Activated T-helper 1 cell treated with anti-CD3 and anti-CD28 coated beads, Interleukin-12 subunit alpha, Interleukin-12 subunit beta, Interleukin-2, Interleukin-4 antibody, amounts not matched to agents 30 ng/mL and 10 ng/mL and 1 ng/mL, durations not matched to agents 14 hours and 24 hours and 36 hours (primary cell): ENCODE results near the gene STAT5A. TPM values are rescaled to one million over a fixed set of nuclear protein-coding genes. Genes with fewer than 3 reads are reported as not detected.
"Not testable (repeated sequence)": the region's sequence is repeated elsewhere in the genome, so short reads cannot be mapped to it uniquely, and the experiment has no call there.

Source experiments
- DNase-seq: peaks from one replicate; pipeline ENCODE4 v3.0.0; 2021; ENCODE audit warnings: low spot score
- H3K27ac Mint-ChIP-seq: one replicate; pipeline ENCODE4 v1.8.0; 2021; ENCODE audit warnings: mild to moderate bottlenecking, mixed read lengths
- H3K27me3 Mint-ChIP-seq: one replicate; pipeline ENCODE4 v1.8.0; 2022; ENCODE audit warnings: mild to moderate bottlenecking, moderate library complexity, mixed read lengths; ENCODE audit not compliant: insufficient read depth
- H3K36me3 Mint-ChIP-seq: one replicate; pipeline ENCODE4 v1.8.0; 2021; ENCODE audit warnings: low read depth, mixed read lengths
- H3K4me1 Mint-ChIP-seq: one replicate; pipeline ENCODE4 v1.8.0; 2021; ENCODE audit warnings: low read depth, mixed read lengths
- H3K4me3 Mint-ChIP-seq: one replicate; pipeline ENCODE4 v1.8.0; 2021; ENCODE audit warnings: mild to moderate bottlenecking, moderate library complexity, mixed read lengths
- H3K9me3 Mint-ChIP-seq: one replicate; pipeline ENCODE4 v1.8.0; 2021; ENCODE audit warnings: mixed read lengths
- intact Hi-C: fragments of 100-400 bp; cut with micrococcal nuclease; formaldehyde crosslinking; loops from one replicate; pipeline ENCODE4 v1.15.1; 2024
- total RNA-seq: library from RNA; stranded (reverse); gene quantifications from 2 replicates; pipeline ENCODE4 v1.2.3, GENCODE V29; 2022

STAT5A gene
- total RNA-seq, 1 donor from 2014 or later, result 381 TPM

GRCh38 chr17:42251115-42251514, 37.2 kb upstream of the STAT5A start:
- Mint-ChIP-seq H3K27me3 (no peaks in the 10 kb centered on the region), H3K27ac (peak overlapping the region; percentile 99), H3K9me3 (no peaks in the 10 kb centered on the region), H3K4me1 (peaks cover 68% of the 10 kb centered on the region), H3K4me3 (no peak overlapping the region), H3K36me3 (peaks cover 20% of the 10 kb centered on the region)
- intact Hi-C loops, result loop anchor here (2.0 kb wide), 1 partner anchor 86 kb away; no protein-coding TSS in a partner anchor
- no peak for DNase-seq

GRCh38 chr17:42252597-42253550, 35.4 kb upstream of the STAT5A start:
- Mint-ChIP-seq H3K4me3 (no peak overlapping the region), H3K9me3 (no peaks in the 10 kb centered on the region), H3K4me1 (peaks cover 56% of the 10 kb centered on the region), H3K27me3 (no peaks in the 10 kb centered on the region), H3K36me3 (peaks cover 12% of the 10 kb centered on the region), H3K27ac (peak overlapping the region; percentile 83)
- no peak for DNase-seq
- intact Hi-C loops, result no loop called here

GRCh38 chr17:42253578-42253977, 34.7 kb upstream of the STAT5A start:
- H3K4me1 Mint-ChIP-seq, result peaks cover 49% of the 10 kb centered on the region
- peaks cover 10% of the 10 kb centered on the region for H3K36me3 Mint-ChIP-seq
- H3K27me3 Mint-ChIP-seq, result no peaks in the 10 kb centered on the region
- no peak overlapping the region for H3K4me3 Mint-ChIP-seq
- H3K9me3 Mint-ChIP-seq, result no peaks in the 10 kb centered on the region
- H3K27ac Mint-ChIP-seq, result peak overlapping the region; percentile 83
- intact Hi-C loops, result no loop called here
- DNase-seq, result no peak

- Mint-ChIP-seq H3K36me3 (peaks cover 6% of the 10 kb centered on the region), H3K4me1 (peaks cover 35% of the 10 kb centered on the region), H3K4me3 (no peak overlapping the region), H3K27ac (peak overlapping the region; percentile 21), H3K27me3 (no peaks in the 10 kb centered on the region), H3K9me3 (no peaks in the 10 kb centered on the region)
- intact Hi-C loops, result no loop called here
- no peak for DNase-seq
These were observed 32.9 kb upstream of the STAT5A start for GRCh38 chr17:42255445-42255844.

- no peak overlapping the region for H3K4me3 Mint-ChIP-seq
- H3K27ac Mint-ChIP-seq, result no peak overlapping the region
- H3K4me1 Mint-ChIP-seq, result peaks cover 10% of the 10 kb centered on the region
- H3K36me3 Mint-ChIP-seq, result peaks cover 6% of the 10 kb centered on the region
- no peaks in the 10 kb centered on the region for H3K9me3 Mint-ChIP-seq
- DNase-seq, result no peak
- intact Hi-C loops, result no loop called here
- no peaks in the 10 kb centered on the region for H3K27me3 Mint-ChIP-seq
These were observed 28.0 kb upstream of the STAT5A start for GRCh38 chr17:42260318-42260717.

- peaks cover 40% of the 10 kb centered on the region for H3K4me1 Mint-ChIP-seq
- H3K27me3 Mint-ChIP-seq, H3K9me3 Mint-ChIP-seq, H3K4me3 Mint-ChIP-seq, intact Hi-C loops, DNase-seq, H3K27ac Mint-ChIP-seq: not testable (repeated sequence)
- H3K36me3 Mint-ChIP-seq, result peaks cover 20% of the 10 kb centered on the region
These were observed 23.9 kb upstream of the STAT5A start for GRCh38 chr17:42264366-42264765.

- peaks cover 61% of the 10 kb centered on the region for H3K4me1 Mint-ChIP-seq
- peaks cover 26% of the 10 kb centered on the region for H3K36me3 Mint-ChIP-seq
- DNase-seq, result no peak
- no peaks in the 10 kb centered on the region for H3K27me3 Mint-ChIP-seq
- H3K4me3 Mint-ChIP-seq, result peak overlapping the region; percentile 73
- peak overlapping the region; percentile 98 for H3K27ac Mint-ChIP-seq
- H3K9me3 Mint-ChIP-seq, result no peaks in the 10 kb centered on the region
- intact Hi-C loops, result loop anchor here (1.0 to 5.0 kb wide), 2 partner anchors 16 to 84 kb away; partner anchors contain the start of gene KCNH4
These were observed 21.8 kb upstream of the STAT5A start for GRCh38 chr17:42266462-42266861.

GRCh38 chr17:42266918-42267766, 21.2 kb upstream of the STAT5A start:
- DNase-seq, result peak; percentile 52
- peaks cover 31% of the 10 kb centered on the region for H3K36me3 Mint-ChIP-seq
- H3K9me3 Mint-ChIP-seq, result no peaks in the 10 kb centered on the region
- no peaks in the 10 kb centered on the region for H3K27me3 Mint-ChIP-seq
- H3K4me1 Mint-ChIP-seq, result peaks cover 67% of the 10 kb centered on the region
- intact Hi-C loops, result loop anchor here (1.0 to 5.0 kb wide), 3 partner anchors 17 to 250 kb away; partner anchors contain the start of genes DNAJC7 and KCNH4
- H3K4me3 Mint-ChIP-seq, result peak overlapping the region; percentile 73
- peak overlapping the region; percentile 98 for H3K27ac Mint-ChIP-seq

- Mint-ChIP-seq H3K27me3 (no peaks in the 10 kb centered on the region), H3K36me3 (peaks cover 37% of the 10 kb centered on the region)
- intact Hi-C loops, result loop anchor here (5.0 kb wide), 1 partner anchor 86 kb away; the partner anchor contains the start of gene KCNH4
These were observed 20.1 kb upstream of the STAT5A start for GRCh38 chr17:42268236-42268635.

GRCh38 chr17:42270170-42270535, 18.1 kb upstream of the STAT5A start:
- Mint-ChIP-seq H3K27me3 (no peaks in the 10 kb centered on the region), H3K36me3 (peaks cover 45% of the 10 kb centered on the region), H3K4me3 (peak overlapping the region; percentile 62), H3K9me3 (no peaks in the 10 kb centered on the region), H3K4me1 (peaks cover 92% of the 10 kb centered on the region), H3K27ac (peak overlapping the region; percentile 95)
- intact Hi-C loops, result no loop called here
- no peak for DNase-seq

More at GRCh38 chr17:42268236-42268635, 20.1 kb upstream of the STAT5A start:
- no peak for DNase-seq
- Mint-ChIP-seq H3K27ac (peak overlapping the region; percentile 85), H3K9me3 (no peaks in the 10 kb centered on the region), H3K4me3 (peak overlapping the region; percentile 15), H3K4me1 (peaks cover 78% of the 10 kb centered on the region)

GRCh38 chr17:42270596-42270995, 17.7 kb upstream of the STAT5A start:
- DNase-seq, result no peak
- peak overlapping the region; percentile 97 for H3K4me3 Mint-ChIP-seq
- H3K9me3 Mint-ChIP-seq, result no peaks in the 10 kb centered on the region
- H3K27me3 Mint-ChIP-seq, result no peaks in the 10 kb centered on the region
- peak overlapping the region; percentile 92 for H3K27ac Mint-ChIP-seq
- H3K36me3 Mint-ChIP-seq, result peaks cover 46% of the 10 kb centered on the region
- peaks cover 88% of the 10 kb centered on the region for H3K4me1 Mint-ChIP-seq
- intact Hi-C loops, result no loop called here

- intact Hi-C loops, result loop anchor here (1.0 kb wide), 1 partner anchor 19 kb away; no protein-coding TSS in a partner anchor
- no peak for DNase-seq
- peaks cover 82% of the 10 kb centered on the region for H3K4me1 Mint-ChIP-seq
- no peaks in the 10 kb centered on the region for H3K27me3 Mint-ChIP-seq
- no peaks in the 10 kb centered on the region for H3K9me3 Mint-ChIP-seq
- peak overlapping the region; percentile 97 for H3K4me3 Mint-ChIP-seq
- peak overlapping the region; percentile 92 for H3K27ac Mint-ChIP-seq
- H3K36me3 Mint-ChIP-seq, result peaks cover 45% of the 10 kb centered on the region
These were observed 17.1 kb upstream of the STAT5A start for GRCh38 chr17:42271006-42271778.
